Measurements from ENCODE around the gene PRSS27.
A peak's percentile ranks its signal among the peaks of the same experiment; 100 is the strongest.
"Not testable (repeated sequence)": the region's sequence is repeated elsewhere in the genome, so short reads cannot be mapped to it uniquely, and the experiment has no call there.

PRSS27 gene

DNA sequence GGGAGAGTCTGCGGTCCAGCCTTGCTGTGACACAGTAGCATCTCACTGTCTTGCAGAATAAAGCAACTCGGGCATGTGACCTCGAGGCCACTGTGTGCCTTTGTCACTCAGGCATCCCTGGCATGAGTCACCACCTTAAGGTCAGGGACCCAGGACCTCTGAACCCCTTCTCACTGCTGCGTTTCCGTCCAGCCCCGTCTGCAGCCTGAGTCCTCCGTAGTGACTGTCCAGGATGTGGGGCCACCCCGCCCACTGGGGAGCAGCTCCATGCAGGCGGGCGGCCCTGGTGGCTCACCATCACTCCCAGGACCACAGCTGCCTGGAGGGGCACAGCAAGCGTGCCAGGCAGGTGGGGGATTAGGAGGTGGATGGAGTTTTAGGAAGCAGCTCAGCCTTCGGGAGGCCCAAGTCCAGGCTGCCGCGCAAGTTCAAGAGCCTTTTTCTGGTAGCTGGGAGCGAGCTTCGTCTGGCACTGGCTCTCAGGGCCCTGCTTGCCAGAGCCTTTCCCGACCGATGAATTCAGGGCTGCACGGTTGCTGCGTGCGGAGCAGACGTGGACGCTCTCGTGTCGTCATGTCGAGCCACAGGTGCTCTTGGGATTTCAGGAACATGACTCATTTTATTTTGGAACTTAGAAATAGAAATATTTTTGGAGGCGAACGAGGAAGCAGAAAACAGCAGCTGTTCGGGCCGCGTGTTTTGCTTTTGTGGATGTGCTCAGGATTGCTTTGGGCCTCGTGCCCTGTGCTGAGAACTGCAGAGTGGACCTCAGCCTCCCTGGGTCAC, 20.9 kb downstream of the PRSS27 start:
- CTCF ChIA-PET = no interaction called here
- TF ChIP-seq ZNF768 (tag by site-specific recombination; IDR thresholded peaks at IDR 0.05) = no peak
- TF ChIP-seq, protein P1, sequence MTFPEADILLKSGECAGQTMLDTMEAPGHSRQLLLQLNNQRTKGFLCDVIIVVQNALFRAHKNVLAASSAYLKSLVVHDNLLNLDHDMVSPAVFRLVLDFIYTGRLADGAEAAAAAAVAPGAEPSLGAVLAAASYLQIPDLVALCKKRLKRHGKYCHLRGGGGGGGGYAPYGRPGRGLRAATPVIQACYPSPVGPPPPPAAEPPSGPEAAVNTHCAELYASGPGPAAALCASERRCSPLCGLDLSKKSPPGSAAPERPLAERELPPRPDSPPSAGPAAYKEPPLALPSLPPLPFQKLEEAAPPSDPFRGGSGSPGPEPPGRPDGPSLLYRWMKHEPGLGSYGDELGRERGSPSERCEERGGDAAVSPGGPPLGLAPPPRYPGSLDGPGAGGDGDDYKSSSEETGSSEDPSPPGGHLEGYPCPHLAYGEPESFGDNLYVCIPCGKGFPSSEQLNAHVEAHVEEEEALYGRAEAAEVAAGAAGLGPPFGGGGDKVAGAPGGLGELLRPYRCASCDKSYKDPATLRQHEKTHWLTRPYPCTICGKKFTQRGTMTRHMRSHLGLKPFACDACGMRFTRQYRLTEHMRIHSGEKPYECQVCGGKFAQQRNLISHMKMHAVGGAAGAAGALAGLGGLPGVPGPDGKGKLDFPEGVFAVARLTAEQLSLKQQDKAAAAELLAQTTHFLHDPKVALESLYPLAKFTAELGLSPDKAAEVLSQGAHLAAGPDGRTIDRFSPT (tag by site-specific recombination; IDR thresholded peaks at IDR 0.05) = peak; percentile 35; the same call in 1 of the 2 replicates
- Histone ChIP-seq H3K36me3 (ENCODE audit: control insufficient read depth in 2 of 2, insufficient read depth in 1 of 2, low read length in 2 of 2) (peaks cover 0 to 71% of the 10 kb centered on the region in 2 experiments; a peak in 1 of 3 replicates), H3K4me1 (ENCODE audit: control insufficient read depth, insufficient read depth, low read length) (no peaks in the 10 kb centered on the region), H3K9me3 (ENCODE audit: control insufficient read depth, insufficient read depth, low read depth, low read length) (no peaks in the 10 kb centered on the region), H3K27ac (ENCODE audit: extremely low read depth, low read depth, low read length) (no peak overlapping the region), H3K4me3 (ENCODE audit: low read depth, low read length) (no peak overlapping the region)
- POLR2A ChIA-PET = interaction anchor here (1.0 kb wide), 1 partner anchor 53 kb away, joined by 3 read pairs; the partner anchor contains the start of gene SRRM2

DNA sequence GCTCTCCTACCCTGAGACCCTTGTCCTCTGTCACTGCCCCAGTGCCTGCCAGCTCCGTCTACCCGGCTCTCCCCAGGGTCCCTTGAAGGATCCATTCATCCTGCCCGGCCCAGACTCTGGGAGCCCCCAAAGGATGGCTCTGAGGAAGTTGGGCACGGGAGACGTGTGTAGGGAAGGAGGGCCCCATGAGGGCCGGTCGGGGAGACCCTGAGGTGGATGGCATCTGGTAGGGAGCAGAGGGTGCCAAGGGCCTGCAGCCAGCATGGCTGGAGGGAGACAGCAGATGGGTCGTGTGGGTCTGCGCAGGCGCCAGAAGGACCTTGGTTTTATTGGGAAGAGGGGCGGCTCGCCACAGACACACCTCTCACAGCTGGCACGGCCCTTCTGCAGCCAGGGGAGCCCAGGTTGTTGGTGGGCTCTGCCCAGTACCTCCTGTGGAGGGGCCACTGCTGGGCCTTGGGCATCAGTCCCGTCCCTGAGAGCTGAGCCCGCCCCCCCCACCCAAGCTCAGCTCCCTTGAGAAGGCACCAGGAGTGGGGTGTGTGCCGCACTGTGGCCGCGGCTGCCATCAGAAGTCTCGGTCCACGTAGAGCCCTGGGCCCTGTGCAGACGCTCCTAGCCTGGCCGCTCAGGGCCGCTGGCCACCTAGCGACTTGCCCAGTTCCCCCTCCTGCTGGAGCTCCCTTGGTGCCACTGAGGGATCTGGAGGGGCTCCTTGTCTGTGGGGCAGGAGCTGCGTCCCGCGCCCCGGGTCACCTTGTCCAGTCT, 21.7 kb downstream of the PRSS27 start:
- Histone ChIP-seq H3K4me1 (ENCODE audit: control insufficient read depth, insufficient read depth, low read length) (no peaks in the 10 kb centered on the region), H3K9me3 (ENCODE audit: control insufficient read depth, insufficient read depth, low read depth, low read length) (no peaks in the 10 kb centered on the region), H3K27ac (ENCODE audit: extremely low read depth, low read depth, low read length) (no peak overlapping the region), H3K36me3 (ENCODE audit: control insufficient read depth in 2 of 2, insufficient read depth in 1 of 2, low read length in 2 of 2) (peaks cover 0 to 64% of the 10 kb centered on the region in 2 experiments; a peak in 1 of 3 replicates), H3K4me3 (ENCODE audit: low read depth, low read length) (no peak overlapping the region)
- CTCF ChIA-PET = no interaction called here
- TF ChIP-seq ZNF677 (tag by site-specific recombination; IDR thresholded peaks at IDR 0.05) (no peak), ZNF707 (tag by site-specific recombination; IDR thresholded peaks at IDR 0.05) (peak; percentile 52; the same call in 1 of the 2 replicates), ZNF274 (IDR thresholded peaks at IDR 0.05; ENCODE audit: low read length) (no peak), ZNF274 (tag by site-specific recombination; IDR thresholded peaks at IDR 0.05; ENCODE audit: borderline replicate concordance) (no peak)
- POLR2A ChIA-PET = no interaction called here

DNA sequence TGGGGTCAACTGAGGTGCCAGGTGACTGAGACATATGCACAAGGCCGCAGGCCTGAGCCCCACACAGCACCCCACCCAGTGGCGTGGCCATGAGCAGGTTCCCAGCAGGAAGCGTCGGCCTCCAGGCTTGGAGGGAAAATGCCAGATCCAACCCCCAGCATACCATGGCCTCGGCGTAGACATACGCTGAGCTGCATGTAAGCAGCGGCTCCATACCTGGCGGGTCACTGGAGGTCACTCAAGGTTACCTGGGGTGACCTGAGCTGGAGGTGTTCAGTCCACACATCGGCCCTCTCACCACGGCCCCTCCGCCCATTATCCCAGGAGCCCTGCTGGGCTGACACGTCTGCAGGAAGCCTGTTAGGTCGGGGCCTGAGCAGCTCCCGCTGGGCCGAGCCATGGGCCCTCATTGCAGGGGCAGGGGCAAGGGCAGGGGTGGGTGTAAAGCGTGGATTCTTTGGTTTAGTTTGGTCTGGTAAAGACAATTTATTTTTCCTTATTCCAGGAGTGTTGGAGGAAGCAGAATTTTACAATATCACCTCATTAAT, 22.5 kb downstream of the PRSS27 start:
- TF ChIP-seq ZIC2 (tag by site-specific recombination; IDR thresholded peaks at IDR 0.05) = peak; percentile 12; the same call in 1 of the 2 replicates
- no peak for TF ChIP-seq YY1 (tag by site-specific recombination; IDR thresholded peaks at IDR 0.05)
- ChIA-PET CTCF (interaction anchor here (0.6 kb wide), 1 partner anchor 9 kb away, joined by 3 read pairs; no protein-coding TSS in a partner anchor), POLR2A (no interaction called here)
- Histone ChIP-seq H3K36me3 (ENCODE audit: control insufficient read depth in 2 of 2, insufficient read depth in 1 of 2, low read length in 2 of 2) (peaks cover 0 to 57% of the 10 kb centered on the region in 2 experiments; a peak in 1 of 3 replicates), H3K27ac (ENCODE audit: extremely low read depth, low read depth, low read length) (no peak overlapping the region), H3K4me1 (ENCODE audit: control insufficient read depth, insufficient read depth, low read length) (no peaks in the 10 kb centered on the region), H3K4me3 (ENCODE audit: low read depth, low read length) (no peak overlapping the region), H3K9me3 (ENCODE audit: control insufficient read depth, insufficient read depth, low read depth, low read length) (no peaks in the 10 kb centered on the region)

DNA sequence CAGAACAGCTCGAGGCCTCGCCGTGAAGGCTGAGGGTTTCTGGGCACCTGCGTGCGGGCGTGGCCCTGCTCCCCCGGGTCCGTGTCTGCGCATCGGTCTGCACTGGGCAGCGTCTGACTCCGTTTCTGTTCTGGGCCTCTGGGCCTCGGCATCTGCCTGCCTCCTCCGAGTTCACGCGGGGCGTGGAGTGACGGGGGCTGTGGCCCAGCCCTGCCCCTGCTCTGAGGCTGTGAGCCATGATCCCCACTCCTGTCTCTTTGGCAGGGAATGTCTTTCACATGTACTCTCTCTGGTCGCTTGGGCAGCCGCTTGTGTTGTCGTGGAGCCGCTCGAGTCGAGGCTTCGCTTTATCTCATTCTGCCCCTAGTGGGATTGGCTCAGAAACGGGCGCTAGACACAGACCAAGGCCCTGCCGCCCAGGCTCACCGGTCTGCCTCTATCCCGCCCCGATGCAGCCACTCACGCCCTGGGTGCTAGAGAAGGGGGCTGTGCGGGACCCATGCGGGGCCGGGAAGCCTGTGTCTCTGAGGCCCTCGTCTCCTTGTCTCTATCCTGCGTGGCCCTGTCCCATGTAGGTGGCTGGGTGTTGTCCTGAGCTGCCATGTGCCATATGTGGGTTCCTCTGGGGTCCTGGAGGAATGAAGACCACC, 23.3 kb downstream of the PRSS27 start:
- H3K27ac ChIP-seq (ENCODE audit: extremely low read depth, low read depth, low read length); CTCF ChIA-PET; POLR2A ChIA-PET: not testable (repeated sequence)

More for the DNA sequence above, 23.3 kb downstream of the PRSS27 start:
- H3K4me3 ChIP-seq (ENCODE audit: low read depth, low read length); H3K9me3 ChIP-seq (ENCODE audit: control insufficient read depth, insufficient read depth, low read depth, low read length); H3K4me1 ChIP-seq (ENCODE audit: control insufficient read depth, insufficient read depth, low read length): not testable (repeated sequence)
- peaks cover 0 to 56% of the 10 kb centered on the region in 2 experiments; a peak in 1 of 3 replicates for H3K36me3 ChIP-seq (ENCODE audit: control insufficient read depth in 2 of 2, insufficient read depth in 1 of 2, low read length in 2 of 2)
